ENCODE measurements around the gene SLC37A1.

SLC37A1 gene

GRCh38 chr21:42480736-42481135 is 32.9 kb upstream of the SLC37A1 start:
- DNase-seq: no peak

- no peak for DNase-seq
These were observed 32.5 kb upstream of the SLC37A1 start for GRCh38 chr21:42481169-42481568.

DNA sequence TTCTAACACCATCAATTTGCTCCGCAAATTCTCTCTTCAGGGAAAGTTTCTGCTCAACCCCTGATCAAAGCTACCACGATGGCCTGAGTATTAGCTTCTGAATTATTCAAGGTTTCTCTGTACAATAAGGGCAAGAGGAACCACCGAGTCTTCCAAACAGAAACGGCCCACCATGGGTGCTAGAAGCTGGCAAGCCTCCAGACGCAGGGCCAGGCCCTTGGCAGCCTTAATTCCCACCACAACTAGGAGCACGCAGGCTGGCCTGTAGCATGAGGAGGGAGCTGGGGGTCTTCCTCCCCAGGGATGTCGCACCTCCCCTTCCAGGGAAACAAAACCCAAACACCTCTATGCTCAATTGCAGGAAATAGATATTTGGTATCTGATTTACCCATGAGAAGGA is 28.7 kb upstream of the SLC37A1 start:
- DNase-seq: no peak

- DNase-seq: no peak
These were observed 27.6 kb upstream of the SLC37A1 start for GRCh38 chr21:42486072-42486471.

GRCh38 chr21:42486531-42486930 is 27.1 kb upstream of the SLC37A1 start:
- DNase-seq: no peak

- no peak for DNase-seq
These were observed 24.6 kb upstream of the SLC37A1 start for GRCh38 chr21:42489006-42489563.

DNA sequence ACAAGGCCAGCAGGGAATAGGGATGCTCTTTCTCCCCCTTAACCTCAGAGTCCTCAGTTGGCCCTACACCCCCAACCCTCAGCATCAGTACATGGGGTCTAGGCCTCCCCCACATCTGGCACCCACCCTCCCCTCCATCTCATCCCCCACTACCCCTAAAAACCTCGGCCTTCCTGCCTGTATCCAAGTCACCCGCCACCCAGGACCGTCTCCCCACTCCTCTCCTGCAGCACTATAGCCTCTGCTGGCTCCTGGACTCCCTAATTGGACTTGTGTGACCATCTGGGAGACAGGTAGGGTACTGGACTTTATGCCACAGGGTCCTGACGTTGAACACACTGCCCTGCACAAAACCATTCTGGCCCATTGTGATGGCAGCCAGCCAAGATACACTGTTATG is 23.7 kb upstream of the SLC37A1 start:
- DNase-seq: no peak

- no peak for DNase-seq
These were observed 22.9 kb upstream of the SLC37A1 start for GRCh38 chr21:42490720-42491119.

DNA sequence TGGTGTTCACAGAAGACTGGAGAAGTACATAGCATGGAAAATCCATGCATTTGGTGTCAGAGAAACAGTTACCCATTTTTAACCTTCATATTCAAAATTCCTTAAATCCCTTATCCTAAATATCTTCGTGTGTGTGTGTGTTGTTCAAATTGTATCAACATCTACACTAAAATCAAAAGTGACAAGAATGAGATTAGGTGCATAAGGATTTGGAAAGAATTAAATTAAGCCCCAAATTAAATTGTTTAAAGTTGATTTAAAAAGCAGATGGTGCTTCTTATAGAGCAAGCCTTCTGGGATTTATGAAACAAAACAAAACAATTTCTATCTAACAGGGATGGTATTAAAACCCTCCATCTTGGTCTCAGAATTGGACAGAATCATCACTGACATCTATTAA is 22.3 kb upstream of the SLC37A1 start:
- no peak for DNase-seq

GRCh38 chr21:42492201-42492600 is 21.5 kb upstream of the SLC37A1 start:
- DNase-seq: no peak

GRCh38 chr21:42493109-42494060 is 20.3 kb upstream of the SLC37A1 start:
- no peak for DNase-seq

DNA sequence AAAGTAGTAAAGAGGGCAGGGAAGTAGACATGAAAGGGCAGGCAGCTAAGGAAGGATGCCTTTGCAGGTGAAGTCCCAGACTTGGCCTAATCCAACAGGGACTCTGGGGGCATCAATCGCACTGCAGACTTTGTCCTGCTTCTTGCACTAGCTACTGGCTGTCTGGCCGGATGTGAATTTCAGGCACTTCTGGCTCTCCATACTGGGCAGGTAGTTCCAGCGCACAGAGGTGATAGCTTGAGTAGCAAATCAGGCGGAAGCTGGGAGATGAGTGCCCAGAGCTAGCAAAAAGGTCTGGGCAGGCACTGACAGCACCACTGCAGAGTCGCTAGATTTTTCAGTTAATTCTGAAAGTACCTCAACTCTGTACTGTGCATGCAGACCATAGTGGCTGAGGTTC is 18.6 kb upstream of the SLC37A1 start:
- no peak for DNase-seq

GRCh38 chr21:42495765-42496119 is 17.9 kb upstream of the SLC37A1 start:
- peak; percentile 64 for DNase-seq

DNA sequence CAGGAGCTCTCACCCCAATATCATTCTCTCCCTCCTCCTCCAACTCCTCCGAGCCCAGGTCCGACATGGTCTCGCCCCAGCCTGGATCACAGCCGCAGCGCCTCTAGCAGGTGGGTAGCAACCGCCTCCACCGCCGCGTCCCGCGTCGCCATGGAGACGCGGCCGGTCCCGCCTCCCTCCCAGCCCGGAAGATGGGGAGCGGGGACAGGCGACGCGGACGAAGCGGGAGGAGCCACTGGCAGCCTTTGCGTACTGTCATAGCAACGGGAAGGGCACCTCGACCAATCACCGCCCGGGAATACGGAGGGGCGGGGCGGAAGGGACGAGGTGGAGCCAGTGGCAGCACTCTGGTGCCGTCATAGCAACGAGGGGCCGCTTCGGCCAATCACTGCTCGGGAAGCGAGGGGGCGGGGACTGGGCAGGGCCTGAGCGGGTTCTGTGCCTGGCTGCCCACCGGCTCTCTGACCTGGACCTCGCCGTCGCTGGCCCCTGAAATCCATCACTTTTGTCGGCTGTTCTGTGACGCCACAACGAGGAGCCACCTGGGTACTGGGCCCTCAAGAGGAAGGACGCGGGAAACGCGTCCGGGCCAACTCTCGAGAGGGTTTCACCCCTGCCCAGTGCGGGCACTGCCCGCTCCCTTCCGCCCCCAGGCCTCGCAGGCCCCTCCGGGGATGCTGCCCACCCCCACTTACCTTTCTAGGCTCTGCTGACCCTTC is 17.4 kb upstream of the SLC37A1 start, which contains the start of gene RSPH1:
Gene RSPH1, minus strand, starts transcription at position 105 of the 719 bp plus-strand sequence. Its CDS starts 38 bp downstream, at position 67.
- peak; percentile 100 for DNase-seq

- peak; percentile 36 for DNase-seq
These were observed 16.8 kb upstream of the SLC37A1 start for GRCh38 chr21:42496839-42497202.

DNA sequence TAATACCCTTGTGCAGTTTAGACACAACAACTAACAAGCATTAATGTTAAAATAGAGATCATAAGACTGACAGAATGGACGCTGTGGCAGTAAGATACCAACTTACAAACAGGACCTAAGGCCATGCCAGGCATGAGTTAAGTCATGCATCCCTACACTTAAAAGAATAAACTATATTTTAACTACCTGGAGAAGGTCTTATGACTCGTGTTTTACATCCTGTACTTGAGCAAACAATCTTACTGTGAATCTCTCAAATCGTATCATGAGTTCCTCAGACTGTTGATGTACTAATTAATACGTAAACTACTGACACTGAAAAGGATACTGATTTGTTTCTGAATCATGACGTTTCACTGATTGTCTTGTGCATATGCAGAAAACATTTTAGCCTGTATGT is 15.6 kb upstream of the SLC37A1 start:
- DNase-seq: no peak

DNA sequence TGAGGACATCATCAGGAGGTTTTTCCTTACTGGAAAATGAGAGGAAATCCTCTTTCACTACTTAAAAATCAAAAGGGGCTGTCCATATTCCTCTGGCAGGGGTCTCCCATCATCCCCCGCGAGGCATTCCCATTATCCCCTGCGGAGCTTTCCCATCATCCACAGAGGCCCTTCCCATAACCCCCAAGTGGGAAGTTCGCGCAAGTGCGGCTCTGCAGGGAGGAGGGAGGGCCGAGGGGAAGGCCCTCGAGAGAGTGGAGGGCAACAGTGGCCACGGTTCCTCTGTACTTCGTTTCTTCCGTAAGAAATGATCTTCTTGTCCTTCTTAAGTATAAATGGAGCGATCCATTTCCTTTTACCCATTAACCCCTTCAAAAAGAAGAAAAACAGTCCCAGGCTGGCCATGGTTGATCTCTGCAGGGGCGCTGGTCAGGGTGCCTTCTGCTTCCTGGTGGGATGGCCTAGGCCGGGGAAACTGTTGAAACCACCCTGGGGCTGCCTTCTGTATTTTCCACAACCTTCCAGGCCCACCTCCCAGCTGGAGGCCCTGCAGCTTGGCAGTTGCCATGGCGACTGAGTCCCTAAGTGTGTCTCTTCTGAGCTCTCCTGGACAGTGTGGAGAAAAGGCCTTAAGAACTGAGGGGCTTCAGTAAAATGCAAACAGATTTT is 14.1 kb upstream of the SLC37A1 start:
- no peak for DNase-seq

GRCh38 chr21:42500225-42500624 is 13.4 kb upstream of the SLC37A1 start:
- no peak for DNase-seq

DNA sequence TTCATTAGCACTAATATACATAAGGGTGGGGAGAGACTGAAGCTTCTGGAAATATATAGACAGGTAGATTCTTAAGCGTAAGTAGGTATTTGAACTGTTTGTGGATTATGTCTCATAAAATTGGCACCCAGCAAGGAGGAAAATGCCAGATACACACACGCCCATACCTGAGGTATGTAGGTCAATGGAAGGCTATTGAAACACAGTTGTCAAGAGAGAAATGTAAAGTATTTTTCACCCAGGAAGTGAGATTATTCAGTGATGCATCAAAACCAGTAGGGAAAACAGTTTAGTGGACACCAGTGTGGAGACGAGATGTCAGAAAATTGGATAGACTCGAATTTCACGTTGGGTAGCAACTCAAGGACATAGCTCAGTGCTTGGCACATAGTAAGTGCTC is 12.9 kb upstream of the SLC37A1 start:
- DNase-seq: no peak

DNA sequence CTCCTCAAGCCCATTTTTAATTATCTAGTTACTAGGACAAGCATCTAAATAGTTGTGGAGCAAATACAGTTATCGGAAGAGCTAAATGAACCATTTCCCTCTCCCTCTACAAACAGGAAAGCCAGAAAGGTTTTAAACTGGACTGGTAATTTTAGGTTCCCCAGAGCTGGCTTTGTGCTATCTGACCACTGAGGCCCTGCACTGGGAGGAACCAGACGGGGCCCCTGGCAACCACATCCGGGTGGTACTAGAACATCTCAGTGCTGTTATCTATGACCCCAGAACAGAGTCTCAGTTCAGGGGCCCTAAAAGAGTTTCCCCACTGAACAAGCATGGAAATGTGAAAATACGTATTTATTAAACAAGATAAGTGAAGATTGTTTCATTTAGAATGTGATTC is 9.9 kb upstream of the SLC37A1 start:
- DNase-seq: no peak

DNA sequence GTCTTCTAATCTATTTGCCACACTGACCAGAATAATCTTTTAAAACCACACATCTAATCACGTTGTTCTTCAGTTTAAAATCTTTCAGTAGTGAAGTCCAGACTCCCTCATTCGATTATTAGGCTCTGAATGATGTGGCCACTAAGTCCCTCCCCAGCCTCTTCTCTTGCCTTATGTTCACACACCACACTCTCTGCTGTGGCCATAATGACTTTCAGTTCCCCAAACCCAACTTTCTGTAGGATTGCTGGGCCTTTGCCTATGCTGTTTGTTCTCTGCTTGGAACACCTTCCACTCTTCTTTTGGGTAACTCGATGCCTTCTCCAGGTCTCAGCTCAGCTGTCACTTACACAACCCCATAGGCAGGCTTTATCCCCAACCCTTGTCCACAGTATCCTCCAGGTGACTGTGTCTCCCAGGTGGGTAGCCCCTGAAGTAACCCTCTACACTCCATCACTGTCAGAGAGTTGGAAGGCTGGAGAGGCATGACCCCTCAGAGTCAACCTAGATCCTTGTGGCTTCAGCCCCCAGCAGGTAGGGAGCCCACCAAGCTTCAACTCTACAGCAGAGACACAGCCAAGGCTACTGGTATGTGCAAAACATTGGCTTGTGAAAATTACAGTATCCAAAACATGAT is 8.4 kb upstream of the SLC37A1 start:
- no peak for DNase-seq

DNA sequence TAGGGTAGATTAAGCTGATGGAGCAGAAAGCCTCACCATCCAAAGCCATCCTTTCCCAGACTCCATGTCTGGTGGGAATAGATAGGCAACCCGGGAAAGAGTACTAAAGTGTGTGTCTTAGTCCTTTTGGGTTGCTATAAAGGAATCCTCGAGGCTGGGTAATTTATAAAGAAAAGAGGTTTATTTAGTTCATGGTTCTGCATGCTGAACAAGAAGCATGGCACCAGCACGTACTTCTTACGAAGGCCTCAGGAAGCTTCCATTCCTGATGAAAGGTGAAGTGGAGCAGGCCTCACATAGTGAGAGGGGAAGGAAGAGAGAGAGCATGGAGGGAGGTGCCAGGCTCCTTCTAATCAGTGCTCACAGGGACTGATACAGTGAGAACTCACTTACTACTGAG is 6.2 kb upstream of the SLC37A1 start:
- no peak for DNase-seq

- DNase-seq: no peak
These were observed 5.3 kb upstream of the SLC37A1 start for GRCh38 chr21:42508371-42508770.
